ENCODE measurements around the gene ZNF330.

Gene ZNF330

GRCh38 chr4:141238186-141238585 is 17.5 kb downstream of the ZNF330 start:
- no peak for DNase-seq

DNA sequence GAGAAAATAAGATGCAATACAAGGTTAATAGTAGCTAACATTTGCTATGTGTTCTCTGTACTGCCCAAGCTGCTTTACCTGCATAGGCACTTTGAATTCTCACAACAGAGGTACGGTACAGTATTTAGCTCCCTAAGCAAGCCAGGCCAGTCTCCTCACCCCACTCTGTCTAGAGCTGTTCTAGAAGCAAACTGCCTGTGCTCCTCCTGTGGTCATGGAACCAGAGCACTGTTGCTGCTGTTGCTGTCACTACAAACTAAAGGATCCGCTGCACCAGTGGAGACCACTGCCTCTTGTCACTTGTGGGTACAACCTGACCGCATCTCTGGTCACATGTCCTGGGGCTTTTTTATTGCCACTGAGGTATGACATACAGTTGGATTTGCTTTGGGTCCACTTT is 19.6 kb downstream of the ZNF330 start:
- DNase-seq = no peak

- DNase-seq = no peak
These were observed 20.0 kb downstream of the ZNF330 start for GRCh38 chr4:141240671-141241070.

GRCh38 chr4:141241986-141242385 is 21.3 kb downstream of the ZNF330 start:
- no peak for DNase-seq

- no peak for DNase-seq
These were observed 23.7 kb downstream of the ZNF330 start for GRCh38 chr4:141244419-141244818.

DNA sequence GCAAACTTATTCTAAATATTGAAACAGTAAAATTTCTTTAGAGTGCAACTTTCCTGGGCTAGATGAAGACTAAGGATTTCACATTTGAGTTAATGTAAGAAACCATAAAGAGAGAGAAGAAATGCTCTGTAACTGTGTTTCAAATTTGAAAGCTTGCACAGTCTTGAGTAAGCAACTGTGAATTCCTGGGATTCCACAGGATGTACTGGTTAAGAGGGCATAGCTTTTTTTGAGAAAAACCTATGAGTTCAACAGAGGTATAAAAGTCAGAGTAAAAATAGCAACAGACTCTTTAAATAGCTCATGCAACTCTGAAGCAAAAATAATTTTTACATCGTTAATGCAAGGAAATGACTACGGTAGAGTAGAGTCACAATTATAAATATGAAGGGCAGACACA is 25.5 kb downstream of the ZNF330 start:
- no peak for DNase-seq

DNA sequence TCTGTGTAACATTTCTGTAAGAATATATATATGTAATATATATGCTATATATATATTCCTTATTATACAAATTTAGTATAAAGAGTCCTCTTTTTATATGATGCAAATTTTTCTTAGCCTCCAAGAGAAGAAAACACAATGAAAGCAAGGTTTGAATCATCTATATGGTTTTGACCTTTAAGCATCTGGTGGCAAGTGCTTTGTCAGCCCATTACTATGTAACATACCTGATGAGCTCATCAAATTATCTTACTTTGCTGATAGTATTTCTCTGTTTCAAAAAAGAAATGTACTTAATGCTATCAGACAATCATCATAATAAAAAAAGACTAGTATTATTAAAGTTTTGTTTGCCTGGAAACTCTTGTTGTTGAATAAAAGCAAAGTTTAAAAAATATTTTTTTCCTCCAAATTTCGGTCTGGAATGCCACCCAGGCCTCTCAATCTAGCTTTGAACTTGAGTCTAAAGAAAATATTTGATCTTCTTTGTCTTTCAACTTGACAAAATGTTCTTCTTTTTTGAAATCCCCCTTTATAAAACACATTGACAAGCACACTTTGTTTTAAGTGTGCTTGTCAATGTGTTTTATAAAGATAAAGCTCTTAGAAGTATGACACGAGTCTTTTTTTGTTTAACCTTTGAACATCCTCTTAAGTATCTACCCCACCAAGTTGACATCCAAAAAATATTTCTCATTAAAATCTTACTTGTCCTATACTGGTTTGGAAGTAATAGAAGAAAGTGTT is 26.2 kb downstream of the ZNF330 start:
- no peak for DNase-seq

- no peak for DNase-seq
These were observed 26.7 kb downstream of the ZNF330 start for GRCh38 chr4:141247430-141247780.

DNA sequence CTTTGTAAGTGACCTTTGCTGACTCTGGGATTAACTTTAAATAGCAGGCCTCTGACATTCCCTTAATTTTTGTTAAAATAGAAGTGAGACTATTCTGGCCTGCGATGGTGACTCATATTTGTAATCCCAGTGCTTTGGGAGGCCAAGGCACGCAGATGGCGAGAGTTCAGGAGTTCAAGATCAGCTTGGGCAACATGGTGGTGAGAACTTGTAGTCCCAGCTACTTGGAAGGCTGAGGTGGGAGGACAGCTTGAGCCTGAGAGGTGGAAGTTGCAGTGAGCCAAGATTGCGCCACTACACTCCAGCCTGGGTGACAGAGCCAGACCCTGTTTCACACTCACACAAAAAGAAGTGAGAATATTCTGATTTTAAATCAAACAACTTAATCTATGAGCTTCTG is 27.3 kb downstream of the ZNF330 start:
- peak in 1 of 2 experiments; percentile 17 for DNase-seq

DNA sequence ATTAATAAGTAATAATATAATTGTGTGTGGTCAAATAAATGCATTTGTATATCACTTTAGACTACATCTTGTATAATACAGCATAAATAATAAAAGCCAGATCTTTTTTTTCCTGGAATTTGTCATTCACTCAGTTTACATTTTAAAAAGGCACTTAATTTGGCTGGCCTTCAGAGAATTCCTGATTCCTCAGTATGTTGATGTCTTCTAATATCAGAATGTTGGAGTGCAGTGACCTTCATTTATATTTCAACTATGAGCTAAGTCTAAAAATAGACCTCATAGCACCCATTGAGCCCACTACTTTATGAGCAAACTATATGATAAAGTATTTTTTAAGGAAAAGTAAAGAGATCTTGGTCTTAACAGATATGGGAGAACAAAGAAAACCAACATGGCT is 27.8 kb downstream of the ZNF330 start:
- no peak for DNase-seq

- DNase-seq = no peak
These were observed 33.6 kb downstream of the ZNF330 start for GRCh38 chr4:141254326-141254725.

DNA sequence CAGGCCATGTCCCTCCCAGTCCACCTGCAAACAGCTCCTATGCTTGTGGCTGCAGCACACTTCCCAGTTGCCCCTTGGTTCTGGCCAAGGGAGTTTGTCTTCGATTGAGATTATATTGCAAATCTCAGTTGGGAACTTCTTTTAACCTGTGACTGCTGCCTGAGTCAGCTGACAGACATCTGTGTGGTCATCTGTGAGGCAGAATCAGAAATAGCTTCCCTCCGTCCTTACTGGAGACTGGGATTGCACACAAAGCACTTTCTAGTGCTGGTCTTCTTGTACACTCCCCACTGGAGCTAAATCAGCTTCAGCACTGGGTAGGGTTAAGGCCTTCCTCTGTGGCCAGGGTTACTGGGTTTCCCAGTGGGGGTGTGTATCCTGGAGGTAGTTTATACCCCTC is 34.3 kb downstream of the ZNF330 start:
- no peak for DNase-seq

- DNase-seq = no peak
These were observed 37.9 kb downstream of the ZNF330 start for GRCh38 chr4:141258558-141258957.

- peak in 1 of 2 experiments; percentile 4 for DNase-seq
These were observed 55.1 kb downstream of the ZNF330 start for GRCh38 chr4:141275834-141276233.

- DNase-seq = no peak
These were observed 62.5 kb downstream of the ZNF330 start for GRCh38 chr4:141283152-141283551.

GRCh38 chr4:141283563-141283962 is 62.9 kb downstream of the ZNF330 start:
- DNase-seq = no peak

Measured in Kasumi-1 (cell line).